OCI-LY3 (cell line): ENCODE results near the gene WTAP.

ENCODE experiments used
- EZH2phosphoT487 ChIP-seq: fragments of 200-600 bp; shearing (Covaris generic); IDR thresholded peaks from 2 replicates; pipeline ENCODE4 v1.6.1; 2018; ENCODE audit warnings: antibody characterized with exemption, mixed run types, low read depth
- TF ChIP-seq, protein P1 (sequence below): fragments of 200-600, 300-600 bp; sonication (generic); IDR thresholded peaks from 2 replicates; pipeline ENCODE4 v1.5.1; 2014; ENCODE audit warnings: antibody characterized with exemption, low read length, low read depth

DNA sequence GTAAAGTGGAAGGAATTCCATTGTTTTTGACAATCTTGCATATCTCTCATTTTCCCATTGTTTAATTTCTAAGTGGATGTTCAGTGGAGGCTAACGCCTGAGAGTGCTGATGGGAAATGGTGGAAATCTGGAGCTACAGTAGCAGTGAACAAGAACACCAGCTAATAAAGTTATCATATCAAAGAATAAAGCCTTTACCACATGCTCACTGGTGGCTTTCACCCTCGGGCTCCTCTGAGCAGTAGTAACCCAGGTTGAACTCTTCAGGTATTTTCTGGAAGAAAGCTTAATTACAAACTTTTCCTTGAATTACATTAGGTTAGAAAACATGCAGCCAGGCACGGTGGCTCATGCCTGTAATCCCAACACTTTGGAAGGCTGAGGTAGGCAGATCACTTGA is 24.1 kb downstream of the WTAP start:
- TF ChIP-seq, protein P1, sequence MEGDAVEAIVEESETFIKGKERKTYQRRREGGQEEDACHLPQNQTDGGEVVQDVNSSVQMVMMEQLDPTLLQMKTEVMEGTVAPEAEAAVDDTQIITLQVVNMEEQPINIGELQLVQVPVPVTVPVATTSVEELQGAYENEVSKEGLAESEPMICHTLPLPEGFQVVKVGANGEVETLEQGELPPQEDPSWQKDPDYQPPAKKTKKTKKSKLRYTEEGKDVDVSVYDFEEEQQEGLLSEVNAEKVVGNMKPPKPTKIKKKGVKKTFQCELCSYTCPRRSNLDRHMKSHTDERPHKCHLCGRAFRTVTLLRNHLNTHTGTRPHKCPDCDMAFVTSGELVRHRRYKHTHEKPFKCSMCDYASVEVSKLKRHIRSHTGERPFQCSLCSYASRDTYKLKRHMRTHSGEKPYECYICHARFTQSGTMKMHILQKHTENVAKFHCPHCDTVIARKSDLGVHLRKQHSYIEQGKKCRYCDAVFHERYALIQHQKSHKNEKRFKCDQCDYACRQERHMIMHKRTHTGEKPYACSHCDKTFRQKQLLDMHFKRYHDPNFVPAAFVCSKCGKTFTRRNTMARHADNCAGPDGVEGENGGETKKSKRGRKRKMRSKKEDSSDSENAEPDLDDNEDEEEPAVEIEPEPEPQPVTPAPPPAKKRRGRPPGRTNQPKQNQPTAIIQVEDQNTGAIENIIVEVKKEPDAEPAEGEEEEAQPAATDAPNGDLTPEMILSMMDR: no peak
- no peak for TF ChIP-seq EZH2phosphoT487
